Lower leg skin (tissue), 4 donors: ENCODE results near the gene KDM6A. TPM values are rescaled to one million over a fixed set of nuclear protein-coding genes. Genes with fewer than 3 reads are reported as not detected.

Experiments used
- DNase-seq, 2 donors: peaks; one replicate each; pipeline ENCODE4 v3.0.0-alpha.2; 2019; ENCODE audit warnings: low spot score in 2 of 2
- H3K4me3 ChIP-seq: fragments of 200-600 bp; sonication (generic); 2 replicates; pipeline ENCODE4 v1.5.1; 2017; ENCODE audit warnings: mild to moderate bottlenecking, low read depth; ENCODE audit not compliant: poor library complexity, severe bottlenecking
- CTCF ChIP-seq, 3 donors: fragments of 450-650 bp; IDR thresholded peaks; one replicate each; pipeline ENCODE4 v1.5.1; 2016; ENCODE audit warnings: antibody characterized with exemption in 3 of 3, mild to moderate bottlenecking in 3 of 3, moderate library complexity in 2 of 3
- POLR2A ChIP-seq, 2 donors: fragments of 450-650 bp; IDR thresholded peaks; one replicate each; pipeline ENCODE4 v1.6.1; 2016 to 2017; ENCODE audit warnings: antibody characterized with exemption in 2 of 2, mild to moderate bottlenecking in 1 of 2, moderate library complexity in 1 of 2
- WGBS, 2 donors: methylation state at CpG; one replicate each; pipeline ENCODE4 v1.1.5; 2018; 5-methylcytosine and 5-hydroxymethylcytosine counted together
- intact Hi-C: fragments of 100-400 bp; cut with DNase I; formaldehyde crosslinking; loops from one replicate; pipeline ENCODE4 v1.15.0; 2023; ENCODE audit warnings: low total_unique reads
- total RNA-seq, 4 donors: library from RNA; depleted of rRNA; stranded (reverse); fragments of >200 nt; gene quantifications; one replicate each; pipeline ENCODE4 v1.1.0, GENCODE V29; 2016

The KDM6A gene
- total RNA-seq, 4 donors from 2014 or later = 30.3 to 88.2 (median 43.7) TPM

DNA sequence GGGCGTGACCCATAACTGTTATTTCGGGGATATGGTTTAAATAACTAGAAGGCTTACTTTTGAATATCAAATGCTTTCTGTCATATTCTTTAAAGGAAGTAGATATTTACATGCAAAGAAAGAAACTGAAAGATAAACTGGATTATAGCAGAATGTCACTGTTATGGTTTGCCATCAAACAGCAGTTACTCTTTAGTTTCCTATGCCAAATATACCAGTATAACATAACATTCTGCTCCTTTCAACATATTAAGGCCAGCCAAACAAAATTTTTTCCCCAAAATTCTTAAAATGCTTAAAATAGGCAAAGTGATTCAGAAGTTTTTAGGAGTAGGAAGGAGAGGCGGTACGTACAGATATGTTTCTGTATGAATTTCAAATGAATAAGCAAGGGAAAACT is 27.0 kb downstream of the KDM6A start:
- intact Hi-C loops = no loop called here
- no peak for DNase-seq
- no peak overlapping the region for H3K4me3 ChIP-seq
- TF ChIP-seq POLR2A (IDR thresholded peaks at IDR 0.05) (no peak), CTCF (IDR thresholded peaks at IDR 0.05) (no peak)
- 73 to 85% methylated on average over 4 of the region's 4 CpGs for WGBS, 2 donors

- DNase-seq = no peak
- TF ChIP-seq CTCF (IDR thresholded peaks at IDR 0.05) = no peak
- no peak for TF ChIP-seq POLR2A (IDR thresholded peaks at IDR 0.05)
- 44 to 46% methylated on average over 4 of the region's 4 CpGs for WGBS, 2 donors
- no peak overlapping the region for H3K4me3 ChIP-seq
- intact Hi-C loops = no loop called here
Measured at GRCh38 chrX:44903107-44903506, 30.1 kb downstream of the KDM6A start.

DNA sequence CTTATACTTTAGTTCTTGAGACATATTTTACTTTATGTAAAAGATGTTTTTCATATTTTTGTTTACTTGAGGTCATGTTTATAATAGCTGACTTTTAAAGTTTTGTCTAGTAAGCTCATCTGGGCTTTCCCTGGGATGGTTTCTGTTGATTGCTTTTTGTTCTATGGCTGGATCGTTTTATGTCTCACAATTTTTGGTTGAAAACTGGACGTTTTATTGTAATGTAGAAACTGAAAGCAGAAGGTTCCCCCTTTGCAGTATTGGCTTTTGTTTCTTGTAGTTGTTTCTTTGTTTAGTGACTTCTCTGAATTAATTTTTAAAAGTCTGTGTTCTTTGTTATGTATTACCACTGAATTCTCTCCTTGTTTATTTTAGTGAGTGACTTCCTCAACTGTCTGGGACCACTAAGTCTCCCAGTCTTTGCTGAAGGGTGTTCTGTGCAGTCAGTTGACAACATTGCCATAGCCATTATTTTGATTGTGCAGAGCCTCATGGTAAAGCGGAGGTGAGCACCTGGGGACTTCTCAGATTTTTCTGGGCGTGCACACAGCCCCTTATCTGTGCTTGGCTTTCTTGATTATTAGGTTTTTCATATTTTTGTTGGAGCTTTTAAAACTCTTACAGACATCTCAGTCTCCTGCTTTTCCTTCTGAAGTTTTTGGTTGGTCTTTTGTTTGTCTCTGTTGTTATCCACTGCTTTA is 31.0 kb downstream of the KDM6A start:
- TF ChIP-seq CTCF (IDR thresholded peaks at IDR 0.05) (no peak), POLR2A (IDR thresholded peaks at IDR 0.05) (no peak)
- DNase-seq = no peak
- 69 to 75% methylated on average over 4 of the region's 4 CpGs for WGBS, 2 donors
- no peak overlapping the region for H3K4me3 ChIP-seq
- intact Hi-C loops = no loop called here

- TF ChIP-seq CTCF (IDR thresholded peaks at IDR 0.05) (no peak), POLR2A (IDR thresholded peaks at IDR 0.05) (no peak)
- DNase-seq = no peak
- intact Hi-C loops = no loop called here
- WGBS, 2 donors = 44 to 53% methylated on average over 4 of the region's 4 CpGs
- no peak overlapping the region for H3K4me3 ChIP-seq
Measured at GRCh38 chrX:44904542-44905115, 31.6 kb downstream of the KDM6A start.

GRCh38 chrX:44906041-44906440 is 33.1 kb downstream of the KDM6A start:
- no peak for DNase-seq
- intact Hi-C loops = no loop called here
- WGBS, 2 donors = 94 to 97% methylated on average over 3 of the region's 3 CpGs
- TF ChIP-seq CTCF (IDR thresholded peaks at IDR 0.05) = no peak
- no peak overlapping the region for H3K4me3 ChIP-seq

- no peak overlapping the region for H3K4me3 ChIP-seq
- intact Hi-C loops = no loop called here
- no peak for DNase-seq
- no peak for TF ChIP-seq CTCF (IDR thresholded peaks at IDR 0.05)
- 94 to 95% methylated on average over 6 of the region's 6 CpGs for WGBS, 2 donors
Measured at GRCh38 chrX:44906542-44906941, 33.6 kb downstream of the KDM6A start.
